ENCODE results near the gene PTPN13.
"Not testable (repeated sequence)": the region's sequence is repeated elsewhere in the genome, so short reads cannot be mapped to it uniquely, and the experiment has no call there.

The PTPN13 gene

GRCh38 chr4:86719149-86719548, 125.0 kb downstream of the PTPN13 start:
- POLR2A ChIA-PET, result not testable (repeated sequence)
- peak; percentile 88 for TF ChIP-seq ZNF146 (tag by site-specific recombination; IDR thresholded peaks at IDR 0.05)

DNA sequence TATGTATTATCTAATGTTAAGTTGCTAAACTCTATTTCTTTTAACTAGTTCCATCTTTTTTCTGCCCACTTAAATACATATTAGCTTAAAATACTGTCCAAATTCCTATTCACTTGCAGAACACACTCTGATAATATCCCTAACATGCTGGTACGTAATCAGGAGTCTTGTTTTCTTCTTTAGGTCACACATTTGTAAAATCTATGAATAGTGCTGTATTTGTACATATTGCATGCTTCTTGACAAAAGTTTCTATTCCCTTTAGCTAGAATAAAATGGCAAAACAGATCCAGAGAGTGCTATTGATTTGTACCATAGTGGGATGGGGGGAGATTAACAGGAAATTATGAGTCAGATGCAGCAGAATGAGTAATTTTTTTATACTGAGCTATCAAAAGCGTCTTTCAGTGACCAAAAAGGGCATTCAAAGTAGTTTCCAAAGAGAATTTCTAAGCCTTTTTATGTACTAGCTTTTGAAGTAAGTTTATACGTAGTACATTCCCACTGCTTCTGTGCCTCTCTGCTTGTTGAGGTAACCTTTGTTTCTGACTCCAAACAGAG, 126.5 kb downstream of the PTPN13 start:
- H3K27ac ChIP-seq (ENCODE audit: extremely low read depth, low read depth, low read length), result no peak overlapping the region
- H3K4me3 ChIP-seq (ENCODE audit: low read depth, low read length), result no peak overlapping the region
- H3K36me3 ChIP-seq (ENCODE audit: control insufficient read depth in 2 of 2, insufficient read depth in 1 of 2, low read length in 2 of 2), result peaks cover 23 to 50% of the 10 kb centered on the region in 2 experiments
- no peaks in the 10 kb centered on the region for H3K4me1 ChIP-seq (ENCODE audit: control insufficient read depth, insufficient read depth, low read length)
- TF ChIP-seq OSR2 (tag by site-specific recombination; IDR thresholded peaks at IDR 0.05), result no peak
- TF ChIP-seq ZNF624 (tag by site-specific recombination; IDR thresholded peaks at IDR 0.05), result no peak
- no peak for TF ChIP-seq ZNF600 (tag by site-specific recombination; IDR thresholded peaks at IDR 0.05)
- no peak for TF ChIP-seq ZNF623 (tag by site-specific recombination; IDR thresholded peaks at IDR 0.05)
- no peak for TF ChIP-seq ZNF394 (tag by site-specific recombination; IDR thresholded peaks at IDR 0.05; ENCODE audit: borderline replicate concordance)
- no peak for TF ChIP-seq ATF2 (tag by site-specific recombination; IDR thresholded peaks at IDR 0.05; ENCODE audit: low read depth)
- TF ChIP-seq GFI1B (tag by site-specific recombination; IDR thresholded peaks at IDR 0.05), result no peak
- TF ChIP-seq ZNF121 (tag by site-specific recombination; IDR thresholded peaks at IDR 0.05), result no peak
- no peak for TF ChIP-seq SCRT1 (tag by site-specific recombination; IDR thresholded peaks at IDR 0.05; ENCODE audit: borderline replicate concordance)
- TF ChIP-seq, protein P1, sequence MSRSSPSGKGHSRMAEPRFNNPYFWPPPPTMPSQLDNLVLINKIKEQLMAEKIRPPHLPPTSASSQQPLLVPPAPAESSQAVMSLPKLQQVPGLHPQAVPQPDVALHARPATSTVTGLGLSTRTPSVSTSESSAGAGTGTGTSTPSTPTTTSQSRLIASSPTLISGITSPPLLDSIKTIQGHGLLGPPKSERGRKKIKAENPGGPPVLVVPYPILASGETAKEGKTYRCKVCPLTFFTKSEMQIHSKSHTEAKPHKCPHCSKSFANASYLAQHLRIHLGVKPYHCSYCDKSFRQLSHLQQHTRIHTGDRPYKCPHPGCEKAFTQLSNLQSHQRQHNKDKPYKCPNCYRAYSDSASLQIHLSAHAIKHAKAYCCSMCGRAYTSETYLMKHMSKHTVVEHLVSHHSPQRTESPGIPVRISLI (tag by site-specific recombination; IDR thresholded peaks at IDR 0.05), result no peak
- TF ChIP-seq ZNF112 (tag by site-specific recombination; IDR thresholded peaks at IDR 0.05), result no peak
- TF ChIP-seq ZNF529 (tag by site-specific recombination; IDR thresholded peaks at IDR 0.05; ENCODE audit: insufficient replicate concordance), result no peak
- TF ChIP-seq SP3 (tag by site-specific recombination; IDR thresholded peaks at IDR 0.05), result no peak
- TF ChIP-seq KLF1 (tag by site-specific recombination; IDR thresholded peaks at IDR 0.05), result no peak
- no peak for TF ChIP-seq ZNF335 (tag by site-specific recombination; conservative IDR thresholded peaks at IDR 0.05)
- TF ChIP-seq HOXA7 (CRISPR knock-in tag; IDR thresholded peaks at IDR 0.05; ENCODE audit: borderline replicate concordance), result no peak
- no peak for TF ChIP-seq ZNF473 (tag by site-specific recombination; IDR thresholded peaks at IDR 0.05)
- no peak for TF ChIP-seq ZNF341 (tag by site-specific recombination; IDR thresholded peaks at IDR 0.05; ENCODE audit: low read depth)
- TF ChIP-seq ZNF23 (tag by site-specific recombination; IDR thresholded peaks at IDR 0.05; ENCODE audit: borderline replicate concordance), result no peak
- TF ChIP-seq ZNF19 (tag by site-specific recombination; IDR thresholded peaks at IDR 0.05; ENCODE audit: low read depth), result no peak
- ChIA-PET CTCF (no interaction called here), POLR2A (no interaction called here)
- H3K9me3 ChIP-seq (ENCODE audit: control insufficient read depth, insufficient read depth, low read depth, low read length), result no peaks in the 10 kb centered on the region

More at GRCh38 chr4:86719149-86719548, 125.0 kb downstream of the PTPN13 start:
- H3K36me3 ChIP-seq (ENCODE audit: control insufficient read depth in 2 of 2, insufficient read depth in 1 of 2, low read length in 2 of 2), result peaks cover 23 to 46% of the 10 kb centered on the region in 2 experiments
- H3K4me3 ChIP-seq (ENCODE audit: low read depth, low read length); H3K9me3 ChIP-seq (ENCODE audit: control insufficient read depth, insufficient read depth, low read depth, low read length); H3K4me1 ChIP-seq (ENCODE audit: control insufficient read depth, insufficient read depth, low read length); H3K27ac ChIP-seq (ENCODE audit: extremely low read depth, low read depth, low read length): not testable (repeated sequence)
- CTCF ChIA-PET, result interaction anchor here (0.7 kb wide), 1 partner anchor 592 kb away, joined by 3 read pairs; no protein-coding TSS in a partner anchor

GRCh38 chr4:86721412-86721811, 127.3 kb downstream of the PTPN13 start:
- Histone ChIP-seq H3K36me3 (ENCODE audit: control insufficient read depth in 2 of 2, insufficient read depth in 1 of 2, low read length in 2 of 2) (peaks cover 23 to 50% of the 10 kb centered on the region in 2 experiments), H3K4me3 (ENCODE audit: low read depth, low read length) (no peak overlapping the region), H3K4me1 (ENCODE audit: control insufficient read depth, insufficient read depth, low read length) (no peaks in the 10 kb centered on the region), H3K27ac (ENCODE audit: extremely low read depth, low read depth, low read length) (no peak overlapping the region), H3K9me3 (ENCODE audit: control insufficient read depth, insufficient read depth, low read depth, low read length) (no peaks in the 10 kb centered on the region)
- TF ChIP-seq GLIS1 (tag by site-specific recombination; IDR thresholded peaks at IDR 0.05), result no peak
- TF ChIP-seq ZFHX2 (tag by site-specific recombination; conservative IDR thresholded peaks at IDR 0.05), result no peak
- TF ChIP-seq ZNF529 (tag by site-specific recombination; IDR thresholded peaks at IDR 0.05; ENCODE audit: insufficient replicate concordance), result no peak
- ChIA-PET CTCF (no interaction called here), POLR2A (no interaction called here)
